HG03066 (cell line): ENCODE measurements around the gene EXT2.
A peak's percentile ranks its signal among the peaks of the same experiment; 100 is the strongest.

Source experiments
- ATAC-seq: cut with Tn5 transposase; IDR thresholded peaks from one replicate; pipeline ENCODE4 v1.9.1; 2021; ENCODE audit warnings: low read depth; ENCODE audit not compliant: unreplicated experiment

EXT2 gene

GRCh38 chr11:44095506-44096359, at the start of gene EXT2:
Gene EXT2, plus strand, starts transcription at chr11:44095678. Its CDS starts 12,035 bp downstream, at chr11:44107713.
- ATAC-seq, result peak; percentile 93

GRCh38 chr11:44046182-44046581, 49.3 kb upstream of the EXT2 start:
- ATAC-seq, result no peak

- no peak for ATAC-seq
These were observed 48.2 kb upstream of the EXT2 start for GRCh38 chr11:44047298-44047697.

- no peak for ATAC-seq
These were observed 47.5 kb upstream of the EXT2 start, which contains the start of gene ACCSL for GRCh38 chr11:44047931-44048431. Gene ACCSL, plus strand, starts transcription at chr11:44047981. Its CDS starts 56 bp downstream, at chr11:44048037.

GRCh38 chr11:44049832-44050231, 45.6 kb upstream of the EXT2 start:
- ATAC-seq, result no peak

GRCh38 chr11:44051171-44051570, 44.3 kb upstream of the EXT2 start:
- ATAC-seq, result no peak

GRCh38 chr11:44057340-44057739, 38.1 kb upstream of the EXT2 start:
- ATAC-seq, result no peak

- ATAC-seq, result no peak
These were observed 37.2 kb upstream of the EXT2 start for GRCh38 chr11:44058275-44058674.

- ATAC-seq, result no peak
These were observed 30.3 kb upstream of the EXT2 start for GRCh38 chr11:44065161-44065661.

- peak; percentile 95 for ATAC-seq
These were observed 29.4 kb upstream of the EXT2 start, which contains the start of gene ACCS for GRCh38 chr11:44065841-44066731. Gene ACCS, plus strand, starts transcription at chr11:44066270. Its CDS starts 1,358 bp downstream, at chr11:44067628.

- no peak for ATAC-seq
These were observed 28.7 kb upstream of the EXT2 start for GRCh38 chr11:44066732-44067141.

- no peak for ATAC-seq
These were observed 28.2 kb upstream of the EXT2 start for GRCh38 chr11:44067266-44067665.

- no peak for ATAC-seq
These were observed 27.3 kb upstream of the EXT2 start for GRCh38 chr11:44068180-44068579.

- no peak for ATAC-seq
These were observed 24.3 kb upstream of the EXT2 start for GRCh38 chr11:44071157-44071556.

GRCh38 chr11:44072757-44073658, 22.5 kb upstream of the EXT2 start:
- ATAC-seq, result no peak

GRCh38 chr11:44078794-44079193, 16.7 kb upstream of the EXT2 start:
- no peak for ATAC-seq

GRCh38 chr11:44079376-44079775, 16.1 kb upstream of the EXT2 start:
- no peak for ATAC-seq

- ATAC-seq, result no peak
These were observed 14.5 kb upstream of the EXT2 start for GRCh38 chr11:44080951-44081350.

GRCh38 chr11:44082645-44083044, 12.8 kb upstream of the EXT2 start:
- no peak for ATAC-seq

GRCh38 chr11:44083433-44083832, 12.0 kb upstream of the EXT2 start:
- ATAC-seq, result no peak
